Endothelial cell of umbilical vein (primary cell): ENCODE data around the gene ASXL1.

Source experiments
- CTCF ChIP-seq, 2 donors: IDR thresholded peaks; 1 replicate in 1 of 2; 2 replicates in 1 of 2; pipeline ENCODE4 v1.5.1; 2011; ENCODE audit warnings: low read length in 2 of 2, mild to moderate bottlenecking in 2 of 2, moderate library complexity in 2 of 2, control low read depth in 1 of 2, inconsistent platforms in 1 of 2, low read depth in 1 of 2; ENCODE audit not compliant: insufficient read depth in 1 of 2; ENCODE audit errors: extremely low read depth in 1 of 2
- EZH2 ChIP-seq: IDR thresholded peaks from 2 replicates; pipeline ENCODE4 v1.6.1; 2012; ENCODE audit warnings: borderline replicate concordance, low read depth, mild to moderate bottlenecking, moderate library complexity, low read length, inconsistent platforms; ENCODE audit not compliant: severe bottlenecking
- MYC ChIP-seq: IDR thresholded peaks from one replicate; pipeline ENCODE4 v1.6.1; 2011; ENCODE audit warnings: mild to moderate bottlenecking, low read depth, low read length
- POLR2AphosphoS5 ChIP-seq: IDR thresholded peaks from 2 replicates; pipeline ENCODE4 v1.6.1; 2012; ENCODE audit warnings: low read depth, mild to moderate bottlenecking, control low read depth, low read length, moderate library complexity; ENCODE audit not compliant: insufficient read depth

- TF ChIP-seq EZH2, result no peak
- TF ChIP-seq POLR2AphosphoS5, result no peak
- TF ChIP-seq CTCF (IDR thresholded peaks at IDR 0.05; ENCODE audit: extremely low read depth in 1 of 2, insufficient read depth in 1 of 2, low read depth in 1 of 2, low read length in 2 of 2), result no peak
- no peak for TF ChIP-seq MYC
These were observed 24.2 kb downstream of the ASXL1 start for GRCh38 chr20:32382102-32382950.
